HEK293 (cell line): ENCODE measurements around the gene ABCA2.

Experiments used
- BCL11A ChIP-seq: fragments of 450-650 bp; formaldehyde crosslinking; IDR thresholded peaks from 2 replicates; pipeline ENCODE4 v1.5.1; 2016; ENCODE audit warnings: low read depth, missing biosample characterization, missing genetic modification characterization
- HOXD13 ChIP-seq: sonication (generic); formaldehyde crosslinking; IDR thresholded peaks from 2 replicates; pipeline ENCODE4 v1.8.0; 2022; ENCODE audit warnings: missing genetic modification reagents, borderline replicate concordance
- IKZF3 ChIP-seq: fragments of 450-650 bp; IDR thresholded peaks from 2 replicates; pipeline ENCODE4 v1.5.0; 2018; ENCODE audit warnings: missing biosample characterization, mild to moderate bottlenecking, missing genetic modification characterization, moderate library complexity
- KLF17 ChIP-seq: fragments of 450-650 bp; formaldehyde crosslinking; IDR thresholded peaks from 2 replicates; pipeline ENCODE4 v1.5.1; 2016; ENCODE audit warnings: missing biosample characterization, missing genetic modification characterization
- SCRT2 ChIP-seq: fragments of 450-650 bp; formaldehyde crosslinking; IDR thresholded peaks from 2 replicates; pipeline ENCODE4 v1.5.1; 2016; ENCODE audit warnings: missing biosample characterization, missing genetic modification characterization
- ZBTB17 ChIP-seq: fragments of 450-650 bp; formaldehyde crosslinking; IDR thresholded peaks from 2 replicates; pipeline ENCODE4 v1.5.1; 2016; ENCODE audit warnings: missing biosample characterization, missing genetic modification characterization
- ZBTB26 ChIP-seq: fragments of 450-650 bp; formaldehyde crosslinking; optimal IDR thresholded peaks from 2 replicates; pipeline ENCODE3; 2016; ENCODE audit warnings: missing biosample characterization, mild to moderate bottlenecking, missing genetic modification characterization
- ZBTB44 ChIP-seq: fragments of 450-650 bp; IDR thresholded peaks from 2 replicates; pipeline ENCODE4 v1.5.1; 2018; ENCODE audit warnings: missing biosample characterization, mild to moderate bottlenecking, missing genetic modification characterization
- ZBTB7A ChIP-seq: fragments of 450-650 bp; formaldehyde crosslinking; IDR thresholded peaks from 2 replicates; pipeline ENCODE4 v1.5.1; 2016; ENCODE audit warnings: low read depth, missing biosample characterization, missing genetic modification characterization
- ZFHX2 ChIP-seq: fragments of 450-650 bp; formaldehyde crosslinking; conservative IDR thresholded peaks from 2 replicates; pipeline ENCODE4 v1.5.1; 2016; ENCODE audit warnings: missing biosample characterization, missing genetic modification characterization
- ZFP69B ChIP-seq: fragments of 450-650 bp; formaldehyde crosslinking; IDR thresholded peaks from 2 replicates; pipeline ENCODE4 v1.5.1; 2016; ENCODE audit warnings: missing biosample characterization, missing genetic modification characterization
- ZIC2 ChIP-seq: fragments of 450-650 bp; formaldehyde crosslinking; IDR thresholded peaks from 2 replicates; pipeline ENCODE4 v1.5.1; 2016; ENCODE audit warnings: missing biosample characterization, missing genetic modification characterization
- ZNF146 ChIP-seq: fragments of 450-650 bp; formaldehyde crosslinking; IDR thresholded peaks from 2 replicates; pipeline ENCODE4 v1.5.1; 2016; ENCODE audit warnings: missing biosample characterization, missing genetic modification characterization
- ZNF148 ChIP-seq: fragments of 450-650 bp; formaldehyde crosslinking; IDR thresholded peaks from 2 replicates; pipeline ENCODE4 v1.5.0; 2017; ENCODE audit warnings: missing biosample characterization, missing genetic modification characterization, borderline replicate concordance
- ZNF280D ChIP-seq: fragments of 450-650 bp; formaldehyde crosslinking; IDR thresholded peaks from 2 replicates; pipeline ENCODE4 v1.5.1; 2016; ENCODE audit warnings: missing biosample characterization, missing genetic modification characterization
- ZNF311 ChIP-seq: fragments of 450-650 bp; formaldehyde crosslinking; IDR thresholded peaks from 2 replicates; pipeline ENCODE4 v1.5.1; 2017; ENCODE audit warnings: missing biosample characterization, missing genetic modification characterization, borderline replicate concordance
- ZNF350 ChIP-seq: fragments of 450-650 bp; formaldehyde crosslinking; IDR thresholded peaks from 2 replicates; pipeline ENCODE4 v1.5.0; 2017; ENCODE audit warnings: missing biosample characterization, mild to moderate bottlenecking, missing genetic modification characterization
- ZNF362 ChIP-seq: fragments of 450-650 bp; formaldehyde crosslinking; IDR thresholded peaks from 2 replicates; pipeline ENCODE4 v1.5.1; 2016; ENCODE audit warnings: missing biosample characterization, missing genetic modification characterization
- ZNF416 ChIP-seq: fragments of 450-650 bp; formaldehyde crosslinking; IDR thresholded peaks from 2 replicates; pipeline ENCODE4 v1.5.1; 2016; ENCODE audit warnings: missing biosample characterization, missing genetic modification characterization
- ZNF600 ChIP-seq: fragments of 450-650 bp; formaldehyde crosslinking; IDR thresholded peaks from 2 replicates; pipeline ENCODE4 v1.5.1; 2016; ENCODE audit warnings: missing biosample characterization, missing genetic modification characterization
- ZNF654 ChIP-seq: fragments of 450-650 bp; formaldehyde crosslinking; IDR thresholded peaks from 2 replicates; pipeline ENCODE4 v1.5.1; 2016; ENCODE audit warnings: low read depth, missing biosample characterization, missing genetic modification characterization
- ZNF660 ChIP-seq: fragments of 450-650 bp; IDR thresholded peaks from 2 replicates; pipeline ENCODE4 v1.5.1; 2018; ENCODE audit warnings: missing biosample characterization, mild to moderate bottlenecking, missing genetic modification characterization
- ZNF692 ChIP-seq: fragments of 450-650 bp; formaldehyde crosslinking; IDR thresholded peaks from 2 replicates; pipeline ENCODE4 v1.5.1; 2016; ENCODE audit warnings: missing biosample characterization, missing genetic modification characterization
- ZNF707 ChIP-seq: fragments of 450-650 bp; formaldehyde crosslinking; IDR thresholded peaks from 2 replicates; pipeline ENCODE4 v1.5.1; 2016; ENCODE audit warnings: missing biosample characterization, missing genetic modification characterization
- ZNF76 ChIP-seq: fragments of 450-650 bp; formaldehyde crosslinking; IDR thresholded peaks from 2 replicates; pipeline ENCODE4; 2016; ENCODE audit warnings: low read depth, missing biosample characterization, missing genetic modification characterization, borderline replicate concordance

ABCA2 gene

GRCh38 chr9:137034709-137035506, 6.9 kb upstream of the ABCA2 start (continued):
- TF ChIP-seq IKZF3 (tag by site-specific recombination) (no peak), ZNF76 (tag by site-specific recombination) (no peak), BCL11A (no peak), ZNF280D (tag by site-specific recombination) (no peak), ZNF311 (tag by site-specific recombination) (no peak), KLF17 (tag by site-specific recombination) (0 out of 2 replicates have a peak, but pooled peaks have one; percentile 33), ZNF148 (tag by site-specific recombination) (no peak), ZIC2 (tag by site-specific recombination) (peak; percentile 76), ZNF350 (tag by site-specific recombination) (no peak), ZFHX2 (tag by site-specific recombination) (0 out of 2 replicates have a peak, but pooled peaks have one; percentile 5), ZFP69B (peak; percentile 91), ZNF654 (tag by site-specific recombination) (peak; percentile 61), ZBTB7A (no peak), ZBTB44 (tag by site-specific recombination) (no peak), ZNF600 (tag by site-specific recombination) (peak; percentile 96), ZNF660 (tag by site-specific recombination) (no peak), ZBTB26 (tag by site-specific recombination) (no peak), ZNF362 (tag by site-specific recombination) (no peak), ZNF146 (tag by site-specific recombination) (no peak), ZNF416 (tag by site-specific recombination) (no peak), HOXD13 (CRISPR knock-in tag) (no peak), SCRT2 (tag by site-specific recombination) (peak; percentile 100), ZNF707 (tag by site-specific recombination) (no peak), ZBTB17 (tag by site-specific recombination) (peak; percentile 60), ZNF692 (tag by site-specific recombination) (peak; percentile 94)
